IMR-90 (cell line): ENCODE data around the gene RFX4. TPM values are rescaled to one million over a fixed set of nuclear protein-coding genes. Genes with fewer than 3 reads are reported as not detected.

Experiments
- ATAC-seq: fragments of 200-7000 bp; cut with Tn5 transposase; 2 replicates; pipeline ENCODE4 v1.9.1; 2020; ENCODE audit warnings: low read depth, mild to moderate bottlenecking, moderate library complexity
- BruUV-seq: library from RNA; stranded (reverse); fragments of 400-500 nt; replicated peaks from 2 replicates; lab custom pipeline; 2021; lab: Mats Ljungman, UMichigan
- CTCF ChIA-PET: fragments of 300-600 bp; formaldehyde crosslinking; extraction: SDS; loops from one replicate; lab custom pipeline; 2021; ENCODE audit warnings: antibody characterized with exemption; lab: Yijun Ruan, JAX
- POLR2A ChIA-PET: fragments of 300-600 bp; sonication (Branson Sonifier 250); formaldehyde crosslinking; loops from one replicate; lab custom pipeline; 2022; ENCODE audit warnings: antibody characterized with exemption; ENCODE audit not compliant: unreplicated experiment; lab: Charles Lee
- DNase-seq: peaks from one replicate; pipeline ENCODE4 v3.0.0; 2013
- H2AFZ ChIP-seq: replicated peaks from 2 replicates; pipeline ENCODE3; 2013; ENCODE audit warnings: low read length, mild to moderate bottlenecking; ENCODE audit not compliant: poor library complexity
- H2AK5ac ChIP-seq: 2 replicates; pipeline ENCODE4 v1.6.1; 2013; ENCODE audit warnings: low read depth, low read length, inconsistent platforms
- H2AK9ac ChIP-seq: replicated peaks from 2 replicates; pipeline ENCODE3; 2013; ENCODE audit warnings: mild to moderate bottlenecking, low read depth, low read length, moderate library complexity; ENCODE audit not compliant: poor library complexity
- H2BK120ac ChIP-seq: 2 replicates; pipeline ENCODE4 v1.6.1; 2013; ENCODE audit warnings: low read depth, low read length, inconsistent platforms
- H2BK15ac ChIP-seq: 3 replicates; pipeline ENCODE4 v1.6.1; 2013; ENCODE audit warnings: low read depth, low read length, inconsistent platforms
- H2BK20ac ChIP-seq: 2 replicates; pipeline ENCODE4 v1.6.1; 2013; ENCODE audit warnings: low read depth, mild to moderate bottlenecking, inconsistent platforms, low read length, moderate library complexity
- H2BK5ac ChIP-seq: 2 replicates; pipeline ENCODE4 v1.6.1; 2013; ENCODE audit warnings: mild to moderate bottlenecking, low read depth, low read length, inconsistent platforms; ENCODE audit not compliant: poor library complexity, severe bottlenecking
- H3K14ac ChIP-seq: replicated peaks from 2 replicates; pipeline ENCODE4 v1.6.1; 2013; ENCODE audit warnings: low read depth, low read length, inconsistent platforms
- H3K18ac ChIP-seq: 2 replicates; pipeline ENCODE4 v1.6.1; 2013; ENCODE audit warnings: low read depth, low read length, control low read depth
- H3K23ac ChIP-seq: 2 replicates; pipeline ENCODE4 v1.6.1; 2013; ENCODE audit warnings: low read depth, low read length, inconsistent platforms
- H3K27ac ChIP-seq: 2 replicates; pipeline ENCODE4 v1.5.1; 2013; ENCODE audit warnings: mild to moderate bottlenecking, control low read depth, low read length; ENCODE audit not compliant: insufficient read depth
- H3K27me3 ChIP-seq: 2 replicates; pipeline ENCODE4 v1.6.1; 2013; ENCODE audit warnings: low read length; ENCODE audit not compliant: control insufficient read depth, insufficient read depth
- H3K36me3 ChIP-seq: 2 replicates; pipeline ENCODE4 v1.6.1; 2013; ENCODE audit warnings: low read length, mixed read lengths; ENCODE audit not compliant: control insufficient read depth, insufficient read depth
- H3K4ac ChIP-seq: 2 replicates; pipeline ENCODE4 v1.6.1; 2013; ENCODE audit warnings: low read depth, low read length, inconsistent platforms
- H3K4me1 ChIP-seq: 2 replicates; pipeline ENCODE4 v1.6.1; 2013; ENCODE audit warnings: low read length, mixed read lengths; ENCODE audit not compliant: control insufficient read depth, insufficient read depth
- H3K4me2 ChIP-seq: 2 replicates; pipeline ENCODE4 v1.6.1; 2013; ENCODE audit warnings: low read depth, mild to moderate bottlenecking, control low read depth, low read length, moderate library complexity
- H3K4me3 ChIP-seq: 2 replicates; pipeline ENCODE4 v1.5.1; 2013; ENCODE audit warnings: low read depth, mild to moderate bottlenecking, control low read depth, low read length, moderate library complexity; ENCODE audit not compliant: insufficient read depth
- H3K56ac ChIP-seq: 2 replicates; pipeline ENCODE4 v1.6.1; 2013; ENCODE audit warnings: low read length, inconsistent platforms; ENCODE audit not compliant: insufficient read depth; ENCODE audit errors: extremely low read depth
- H3K79me1 ChIP-seq, 2 experiments: 2 replicates each; pipeline ENCODE4 v1.6.1; 2013; ENCODE audit warnings: low read length in 2 of 2, inconsistent platforms in 1 of 2, low read depth in 1 of 2
- H3K9ac ChIP-seq: 2 replicates; pipeline ENCODE4 v1.6.1; 2013; ENCODE audit warnings: low read depth, low read length, control low read depth
- H3K9me1 ChIP-seq: 2 replicates; pipeline ENCODE4 v1.6.1; 2013; ENCODE audit warnings: low read length, inconsistent platforms; ENCODE audit not compliant: insufficient read depth
- H3K9me3 ChIP-seq: 2 replicates; pipeline ENCODE4 v1.6.1; 2013; ENCODE audit warnings: low read length; ENCODE audit not compliant: control insufficient read depth, insufficient read depth
- H4K20me1 ChIP-seq: 2 replicates; pipeline ENCODE4 v1.6.1; 2013; ENCODE audit warnings: low read length, inconsistent platforms; ENCODE audit not compliant: insufficient read depth
- H4K5ac ChIP-seq: 2 replicates; pipeline ENCODE4 v1.6.1; 2013; ENCODE audit warnings: mild to moderate bottlenecking, low read depth, low read length, control low read depth
- H4K8ac ChIP-seq, 2 experiments: 2 replicates each; pipeline ENCODE4 v1.6.1; 2013; ENCODE audit warnings: low read depth in 2 of 2, low read length in 2 of 2, control low read depth in 1 of 2, inconsistent platforms in 1 of 2
- H4K91ac ChIP-seq: 2 replicates; pipeline ENCODE4 v1.6.1; 2013; ENCODE audit warnings: low read depth, low read length, inconsistent platforms; ENCODE audit not compliant: insufficient read depth
- MXI1 ChIP-seq: IDR thresholded peaks from 2 replicates; pipeline ENCODE4 v1.6.1; 2012; ENCODE audit warnings: low read depth, mild to moderate bottlenecking, low read length, moderate library complexity, borderline replicate concordance
- RCOR1 ChIP-seq: IDR thresholded peaks from 2 replicates; pipeline ENCODE4 v1.6.1; 2012; ENCODE audit warnings: mild to moderate bottlenecking, low read length, improper control_type of control experiment; ENCODE audit not compliant: insufficient replicate concordance
- dilution Hi-C: fragments of 300-500 bp; cut with HindIII; formaldehyde crosslinking; loops from one replicate; pipeline ENCODE4 v1.14.3; 2018; ENCODE audit warnings: low sequenced_read_pairs; ENCODE audit not compliant: unreplicated experiment
- in situ Hi-C: fragments of 300-500 bp; cut with MboI; formaldehyde crosslinking; loops from 3 replicates; pipeline ENCODE4 v1.14.3; 2019; ENCODE audit warnings: low sequenced_read_pairs, inconsistent platforms, mixed read lengths
- intact Hi-C: fragments of 100-400 bp; cut with micrococcal nuclease; formaldehyde crosslinking; loops from 2 replicates; pipeline ENCODE4 v1.10.0; 2022
- polyA plus RNA-seq, 3 experiments: library from polyadenylated mRNA; depleted of rRNA; stranded (reverse); fragments of >200 nt; gene quantifications; 2 replicates each; pipeline ENCODE4 v1.2.3, GENCODE V29; 2012; ENCODE audit warnings: low replicate concordance in 1 of 3
- total RNA-seq: library from RNA; depleted of rRNA; stranded (reverse); fragments of >200 nt; gene quantifications from 2 replicates; pipeline ENCODE4 v1.2.3, GENCODE V29; 2012

Gene RFX4
- total and polyA plus RNA-seq, 2 of the 4 experiments (the other 2 are of a cell fraction), result not detected

- no peak overlapping the region for H2AFZ ChIP-seq
- H3K9me1 ChIP-seq, result no peaks in the 10 kb centered on the region
These were observed 97.5 kb downstream of the RFX4 start for GRCh38 chr12:106680280-106680679.

More at GRCh38 chr12:106680280-106680679, 97.5 kb downstream of the RFX4 start:
- BruUV-seq, result no TSS peak
- no peaks in the 10 kb centered on the region for H3K4me1 ChIP-seq
- H2BK120ac ChIP-seq, result no peak overlapping the region
- H2BK5ac ChIP-seq, result no peak overlapping the region
- H3K4me2 ChIP-seq, result no peak overlapping the region
- dilution Hi-C loops, result no loop called here
- no peaks in the 10 kb centered on the region for H4K20me1 ChIP-seq
- H3K27ac ChIP-seq, result no peak overlapping the region
- H4K8ac ChIP-seq, result no peak overlapping the region
- H2AK5ac ChIP-seq, result no peak overlapping the region
- no peak overlapping the region for H4K91ac ChIP-seq
- no peak overlapping the region for H3K4me3 ChIP-seq
- H3K56ac ChIP-seq, result no peak overlapping the region
- no peak overlapping the region for H4K5ac ChIP-seq
- DNase-seq, result no peak
- peaks cover 4% of the 10 kb centered on the region for H3K27me3 ChIP-seq
- H3K18ac ChIP-seq, result no peak overlapping the region
- no peaks in the 10 kb centered on the region for H3K36me3 ChIP-seq
- H3K23ac ChIP-seq, result no peak overlapping the region
- no peak overlapping the region for H3K9ac ChIP-seq
- no peak overlapping the region for H2AK9ac ChIP-seq
- no peak for ATAC-seq
- no peaks in the 10 kb centered on the region for H3K9me3 ChIP-seq
- intact Hi-C loops, result no loop called here
- H2BK15ac ChIP-seq, result no peak overlapping the region
- H3K79me1 ChIP-seq, result no peaks in the 10 kb centered on the region
- in situ Hi-C loops, result no loop called here
- no peak overlapping the region for H3K4ac ChIP-seq
- TF ChIP-seq RCOR1, result no peak
- no peak for TF ChIP-seq MXI1
- no peak overlapping the region for H2BK20ac ChIP-seq
- ChIA-PET CTCF (no interaction called here), POLR2A (no interaction called here)
- H3K14ac ChIP-seq, result no peak overlapping the region
